CD4-positive, alpha-beta T cell treated with Interleukin-15 for 4 hours (primary cell): Measurements from ENCODE around the gene ZMYND19.
"Not testable (repeated sequence)": the region's sequence is repeated elsewhere in the genome, so short reads cannot be mapped to it uniquely, and the experiment has no call there.

Source experiments
- DNase-seq: peaks from one replicate; pipeline ENCODE4 v3.0.0-alpha.2; 2020; ENCODE audit warnings: low spot score

The ZMYND19 gene

DNA sequence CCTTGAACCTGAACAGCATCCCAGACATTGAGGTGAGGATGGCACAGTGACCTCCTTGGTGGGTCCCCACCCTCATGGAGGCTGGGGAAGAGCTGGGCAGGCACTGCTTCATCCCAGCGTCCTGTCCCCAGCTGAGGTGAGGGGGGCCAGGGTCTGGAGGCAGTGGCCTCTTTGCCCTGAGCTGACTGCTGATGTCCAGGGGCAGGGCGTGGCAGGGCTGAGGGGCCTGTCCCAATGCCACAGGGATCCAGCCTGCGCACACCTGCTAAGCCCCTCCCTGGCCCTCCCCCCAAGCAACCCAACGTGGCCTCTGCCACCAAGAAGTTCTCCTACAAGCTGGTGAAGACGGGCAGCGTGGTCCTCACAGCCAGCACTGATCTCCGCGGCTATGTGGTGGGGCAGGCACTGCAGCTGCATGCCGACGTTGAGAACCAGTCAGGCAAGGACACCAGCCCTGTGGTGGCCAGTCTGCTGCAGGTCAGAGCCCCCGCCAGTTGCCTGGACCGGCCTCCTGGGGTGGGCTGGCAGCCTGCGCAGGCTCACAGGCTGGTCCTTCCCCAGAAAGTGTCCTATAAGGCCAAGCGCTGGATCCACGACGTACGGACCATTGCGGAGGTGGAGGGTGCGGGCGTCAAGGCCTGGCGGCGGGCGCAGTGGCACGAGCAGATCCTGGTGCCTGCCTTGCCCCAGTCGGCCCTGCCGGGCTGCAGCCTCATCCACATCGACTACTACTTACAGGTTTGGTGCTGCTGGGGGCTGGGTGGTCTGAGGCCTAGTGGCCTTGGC, 23.6 kb upstream of the ZMYND19 start:
- no peak for DNase-seq

GRCh38 chr9:137613259-137613658, 22.9 kb upstream of the ZMYND19 start:
- DNase-seq = no peak

DNA sequence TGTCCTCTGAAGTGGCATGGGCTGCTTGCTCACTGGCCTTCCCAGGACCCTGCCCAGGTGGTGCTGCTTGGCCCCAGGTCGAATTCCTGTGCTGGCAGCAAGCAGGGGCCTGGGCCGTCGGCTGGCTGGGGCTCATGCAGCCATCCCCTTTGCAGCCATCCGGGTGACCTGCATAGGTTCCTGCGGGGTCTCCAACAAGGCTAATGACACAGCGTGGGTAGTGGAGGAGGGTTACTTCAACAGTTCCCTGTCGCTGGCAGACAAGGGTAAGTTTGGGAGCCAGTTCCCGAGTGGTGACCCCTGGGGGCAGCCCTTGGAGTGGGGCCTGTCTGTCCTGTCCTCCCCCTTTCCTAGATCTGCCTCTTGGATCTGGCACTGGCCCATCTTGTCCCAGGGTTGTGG, 22.4 kb upstream of the ZMYND19 start:
- DNase-seq = no peak

- DNase-seq = peak; percentile 54
Measured at GRCh38 chr9:137611623-137612609, 21.6 kb upstream of the ZMYND19 start.

DNA sequence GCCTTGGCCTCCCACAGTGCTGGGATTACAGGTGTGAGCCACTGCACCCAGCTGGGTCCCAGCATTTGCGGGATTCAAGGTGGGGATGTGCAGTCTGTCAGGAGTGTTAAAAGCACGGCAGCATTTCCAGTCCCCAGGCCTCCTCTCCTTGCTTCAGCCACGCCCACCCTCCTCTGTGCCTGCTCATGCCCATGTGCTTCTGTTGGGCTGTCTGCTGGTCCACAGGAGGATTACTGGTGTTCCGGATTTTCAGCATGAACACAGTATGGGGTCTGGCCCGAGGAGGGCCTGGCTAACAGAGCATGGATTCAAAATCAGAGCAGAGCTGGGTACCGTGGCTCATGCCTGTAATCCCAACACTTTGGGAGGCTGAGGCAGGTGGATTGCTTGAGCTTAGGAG, 20.6 kb upstream of the ZMYND19 start:
- no peak for DNase-seq

DNA sequence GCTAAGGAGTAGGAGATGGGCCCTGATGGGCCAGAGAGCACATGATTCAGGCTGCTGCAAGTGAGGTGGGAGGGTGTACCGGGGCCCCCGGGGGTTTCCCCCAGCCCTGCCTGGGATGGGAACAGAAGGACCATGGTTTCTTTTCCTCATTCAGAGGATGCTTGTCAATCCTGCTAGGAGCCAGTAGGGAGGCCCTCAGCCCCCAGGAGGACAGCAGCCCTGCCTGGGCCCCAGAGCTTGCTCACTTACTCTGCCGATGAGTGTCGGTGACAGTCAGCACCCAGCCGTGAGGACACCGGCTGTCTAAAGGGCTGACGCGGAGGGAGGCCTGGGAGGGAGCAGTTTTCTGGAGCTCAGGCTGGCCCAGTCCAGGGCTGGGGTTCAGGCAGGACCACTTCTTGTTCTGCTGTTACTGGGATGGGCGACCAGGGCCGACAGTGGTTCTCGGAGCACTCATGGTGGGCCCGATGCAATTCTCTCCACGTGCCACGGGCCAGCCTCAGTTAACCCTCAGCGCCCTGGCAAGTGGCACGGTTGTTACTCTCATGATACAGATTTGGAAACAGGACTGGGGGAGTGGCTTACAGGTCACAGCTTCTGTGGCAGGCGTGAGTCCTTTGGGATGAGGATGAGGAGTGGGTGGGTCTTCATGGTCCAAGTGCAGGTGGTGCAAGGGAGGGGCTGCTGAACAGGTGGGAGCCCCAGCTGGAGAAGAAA, 17.0 kb upstream of the ZMYND19 start:
- DNase-seq = no peak

DNA sequence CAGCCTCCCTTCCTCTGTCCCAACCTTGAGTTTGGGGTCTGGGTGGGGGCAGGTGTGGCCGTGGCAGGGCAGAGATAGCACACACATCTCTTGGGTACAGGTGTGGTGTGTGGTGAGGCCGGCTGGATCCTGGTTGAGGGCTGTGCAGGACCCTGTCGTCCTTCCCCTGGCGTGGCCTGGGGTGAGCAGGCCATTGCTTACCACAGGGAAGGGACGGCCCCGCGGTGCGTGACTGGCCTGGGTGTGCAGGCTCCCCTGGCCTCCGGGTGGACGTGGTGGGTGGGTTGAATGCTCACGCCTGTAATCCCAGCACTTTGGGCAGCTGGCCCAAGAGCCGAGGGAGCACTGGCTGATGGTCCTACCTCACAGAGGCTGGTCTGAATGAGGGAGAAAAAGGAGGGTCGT, 16.4 kb upstream of the ZMYND19 start:
- no peak for DNase-seq

DNA sequence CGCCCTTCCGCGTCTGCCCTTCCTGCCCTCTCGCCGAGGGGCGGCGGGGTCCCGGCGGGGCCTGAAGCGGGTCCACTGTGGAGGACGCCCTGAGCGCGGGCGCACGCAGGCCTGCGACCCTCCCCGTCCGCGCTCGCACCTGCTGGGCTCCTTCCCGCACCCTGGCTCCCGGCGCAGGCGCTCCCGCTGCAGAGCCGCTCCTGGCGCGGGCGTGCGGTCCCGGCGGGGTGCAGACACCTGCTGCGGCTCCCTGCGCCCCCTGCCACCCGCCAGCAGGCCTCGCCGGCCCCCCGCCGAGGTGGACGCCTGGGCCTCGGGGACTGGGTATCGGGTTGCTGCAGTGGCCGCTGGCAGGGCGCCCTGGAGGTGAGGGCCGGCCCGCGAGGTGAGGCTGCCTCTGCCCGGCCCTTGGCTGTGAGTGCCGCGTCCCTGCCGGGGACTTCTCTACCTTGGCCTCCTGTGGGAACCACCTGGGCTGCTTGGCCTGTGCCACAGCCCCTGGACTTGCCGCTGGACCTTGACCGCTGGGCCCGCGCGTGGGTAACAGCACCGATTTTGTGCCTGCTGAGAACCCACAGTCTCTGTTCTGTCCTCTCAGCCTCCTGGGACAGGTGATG, 15.8 kb upstream of the ZMYND19 start:
- no peak for DNase-seq

- peak; percentile 94 for DNase-seq
Measured at GRCh38 chr9:137605121-137606004, 15.1 kb upstream of the ZMYND19 start, which contains the start of gene ARRDC1. Gene ARRDC1, plus strand, starts transcription at chr9:137605686. Its CDS starts 32 bp downstream, at chr9:137605718.

GRCh38 chr9:137604345-137605086, 14.2 kb upstream of the ZMYND19 start:
- no peak for DNase-seq

- no peak for DNase-seq
Measured at GRCh38 chr9:137603879-137604278, 13.6 kb upstream of the ZMYND19 start.

- no peak for DNase-seq
Measured at GRCh38 chr9:137602661-137603060, 12.3 kb upstream of the ZMYND19 start.

DNA sequence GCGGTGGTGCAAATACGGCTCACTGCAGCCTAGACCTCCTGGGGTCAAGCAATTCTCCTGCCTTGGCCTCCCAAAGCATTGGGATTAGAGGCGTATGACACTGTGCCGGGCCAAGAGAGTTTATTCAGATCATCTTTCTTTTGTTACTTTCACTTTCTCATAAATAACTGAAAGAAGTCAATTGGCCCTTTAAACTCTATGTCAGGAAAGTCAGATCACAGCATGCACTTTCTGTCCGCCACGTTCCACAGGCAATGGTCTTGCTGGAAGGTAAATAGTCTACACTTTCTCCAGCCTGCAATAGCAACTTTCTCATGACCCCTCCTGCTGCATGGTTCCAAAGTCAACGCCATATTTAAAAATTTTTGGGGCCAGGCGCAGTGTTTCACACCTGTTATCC, 8.6 kb upstream of the ZMYND19 start:
- DNase-seq = no peak

DNA sequence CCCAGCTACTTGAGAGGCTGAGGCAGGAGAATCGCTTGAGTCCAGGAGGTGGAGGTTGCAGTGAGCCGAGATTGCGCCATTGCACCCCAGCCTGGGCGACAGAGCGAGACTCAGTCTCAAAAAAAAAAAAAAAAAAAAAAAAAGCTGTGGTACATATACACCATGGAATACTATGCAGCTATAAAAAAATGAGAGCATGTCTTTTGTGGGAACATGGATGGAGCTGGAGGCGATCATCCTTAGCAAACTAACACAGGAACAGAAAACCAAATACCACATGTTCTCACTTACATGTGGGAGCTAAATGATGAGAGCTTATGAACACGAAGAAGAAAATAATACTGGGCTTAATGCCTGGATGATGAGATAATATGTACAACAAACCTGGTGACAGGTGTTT, 6.3 kb upstream of the ZMYND19 start:
- not testable (repeated sequence) for DNase-seq

DNA sequence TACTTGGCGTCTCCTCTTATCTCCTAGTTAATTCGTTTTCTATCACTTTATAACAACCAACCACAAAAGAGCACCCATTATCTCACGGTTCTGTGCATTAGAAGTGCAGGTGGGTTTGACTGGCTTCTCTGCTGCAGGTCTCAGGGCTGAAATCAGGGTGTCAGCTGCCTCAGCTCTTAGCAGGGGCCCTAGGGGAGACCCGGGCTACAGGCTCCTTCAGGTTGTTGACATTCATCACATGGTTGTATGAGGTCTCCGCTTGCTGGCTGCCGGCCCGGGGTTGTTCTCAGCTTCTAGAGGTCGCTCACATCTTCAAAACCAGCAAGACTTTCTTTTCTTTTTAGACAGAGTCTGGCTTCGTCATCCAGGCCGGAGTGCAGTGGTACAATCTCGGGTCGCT, 2.9 kb upstream of the ZMYND19 start:
- no peak for DNase-seq

- DNase-seq = no peak
Measured at GRCh38 chr9:137592767-137593166, 2.5 kb upstream of the ZMYND19 start.

GRCh38 chr9:137590123-137590468, 216 bp downstream of the ZMYND19 start:
- DNase-seq = no peak

GRCh38 chr9:137589441-137590122, 730 bp downstream of the ZMYND19 start:
- no peak for DNase-seq

GRCh38 chr9:137588891-137589290, 1.4 kb downstream of the ZMYND19 start:
- no peak for DNase-seq

- DNase-seq = no peak
Measured at GRCh38 chr9:137588311-137588710, 2.0 kb downstream of the ZMYND19 start.
